T-helper 2 cell (primary cell): ENCODE measurements around the gene ADAMTS19.
"Not testable (repeated sequence)": the region's sequence is repeated elsewhere in the genome, so short reads cannot be mapped to it uniquely, and the experiment has no call there.

ENCODE experiments used
- DNase-seq, 5 experiments: peaks; one replicate each; pipeline versions ENCODE4 v3.0.0 to v3.0.0-alpha.2; 2012 to 2022

The ADAMTS19 gene

DNA sequence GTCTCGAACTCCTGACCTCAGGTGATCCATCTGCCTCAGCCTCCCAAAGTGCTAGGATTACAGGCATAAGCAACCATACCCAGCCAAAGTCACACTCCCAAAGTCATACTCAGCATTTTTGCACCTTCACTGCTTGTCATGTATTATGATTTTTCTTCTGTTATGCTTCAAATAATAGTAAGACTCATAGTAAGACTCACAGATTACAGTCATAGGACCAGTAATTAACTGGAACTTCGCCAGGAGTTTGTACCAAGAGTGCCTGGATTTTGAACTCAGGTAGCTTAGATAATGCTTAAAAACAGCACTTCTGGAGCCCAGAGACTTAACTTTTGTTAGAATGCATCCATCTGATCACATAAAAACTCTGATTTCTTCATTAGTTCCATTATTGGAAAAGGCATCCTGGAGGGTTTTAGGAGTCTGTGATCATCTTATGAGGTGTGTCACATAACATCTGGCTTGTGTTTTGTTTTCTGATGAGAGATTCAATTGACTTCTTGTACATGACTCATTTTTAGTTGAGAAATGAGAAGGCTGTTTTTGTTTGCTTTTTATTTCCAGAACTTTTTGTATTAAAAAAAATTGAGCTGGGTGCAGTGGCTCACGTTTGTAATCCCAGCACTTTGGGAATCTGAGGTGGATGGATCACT lies 131.5 kb downstream of the ADAMTS19 start:
- DNase-seq = no peak

DNA sequence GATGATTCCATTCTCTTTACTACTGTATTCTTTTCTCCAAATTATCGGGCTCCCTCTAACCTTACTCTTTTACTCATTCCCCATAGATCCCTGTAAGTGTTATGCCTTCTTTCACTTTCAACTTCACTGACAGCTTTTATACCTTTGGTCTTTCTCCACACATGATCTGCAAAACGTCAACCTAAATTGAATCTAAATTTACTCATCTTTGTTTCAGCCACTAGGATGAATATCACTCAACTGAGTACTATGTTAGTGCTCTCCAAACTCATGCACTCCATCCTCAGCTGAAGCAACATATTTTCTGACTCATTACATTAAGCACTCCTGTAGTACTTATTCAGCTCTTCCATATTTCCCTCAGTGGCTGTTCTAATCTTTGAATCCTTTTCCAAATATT lies 133.4 kb downstream of the ADAMTS19 start:
- no peak for DNase-seq

DNA sequence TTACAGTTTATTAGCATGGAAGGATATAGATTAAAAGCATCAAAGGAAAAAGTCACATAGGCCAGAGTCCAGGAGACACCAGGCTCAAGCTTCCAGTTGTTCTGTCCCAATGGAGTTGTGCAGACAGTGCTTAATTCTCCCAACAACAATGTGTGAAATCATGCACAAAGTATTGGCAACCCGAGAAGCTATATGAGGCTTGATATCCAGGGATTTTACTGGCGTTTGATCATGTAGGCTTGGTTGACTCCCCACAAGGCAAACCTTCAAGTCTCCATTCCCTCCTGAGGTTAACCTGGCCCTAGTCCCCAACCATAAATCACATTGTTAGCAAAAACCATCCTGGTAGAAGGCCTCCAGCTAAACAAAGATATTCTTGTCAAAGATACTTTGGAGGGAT lies 141.5 kb downstream of the ADAMTS19 start:
- DNase-seq = no peak

DNA sequence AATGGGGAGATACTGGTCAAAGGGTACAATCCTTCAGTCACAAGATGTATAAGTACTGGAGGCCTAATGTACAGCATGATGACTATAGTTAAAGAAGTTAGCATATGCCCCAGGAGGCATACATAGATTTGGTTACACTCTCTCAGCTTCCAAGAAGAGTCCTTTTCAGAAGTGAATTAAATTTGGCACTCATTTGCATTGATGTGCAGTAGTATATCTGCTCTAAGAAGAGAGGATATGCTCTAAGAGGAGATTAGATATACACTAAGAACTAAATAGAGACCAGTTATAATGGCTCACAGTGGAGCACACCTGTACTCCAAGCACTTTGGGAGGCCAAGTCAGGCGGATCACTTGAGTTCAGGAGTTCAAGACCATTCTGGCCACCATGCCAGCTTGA lies 148.3 kb downstream of the ADAMTS19 start:
- no peak for DNase-seq

DNA sequence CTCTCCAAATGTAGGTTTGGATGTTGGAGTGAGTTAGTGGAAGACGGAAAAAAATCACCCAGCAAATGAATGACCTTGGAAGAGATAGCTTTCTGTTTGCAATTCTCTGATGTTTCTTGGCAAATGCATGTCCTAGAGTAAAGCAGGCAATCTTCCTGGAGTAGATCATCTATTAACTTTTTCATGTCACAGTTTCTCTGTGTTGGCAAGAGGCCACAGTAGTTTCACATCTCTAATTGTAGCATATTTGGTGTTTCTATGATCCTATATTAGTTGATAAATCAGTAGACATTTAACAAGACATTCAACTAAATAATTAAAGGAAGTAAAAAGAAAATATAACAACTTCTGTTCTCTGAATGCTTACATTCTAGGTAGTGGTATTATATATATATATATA lies 149.6 kb downstream of the ADAMTS19 start:
- DNase-seq = no peak

DNA sequence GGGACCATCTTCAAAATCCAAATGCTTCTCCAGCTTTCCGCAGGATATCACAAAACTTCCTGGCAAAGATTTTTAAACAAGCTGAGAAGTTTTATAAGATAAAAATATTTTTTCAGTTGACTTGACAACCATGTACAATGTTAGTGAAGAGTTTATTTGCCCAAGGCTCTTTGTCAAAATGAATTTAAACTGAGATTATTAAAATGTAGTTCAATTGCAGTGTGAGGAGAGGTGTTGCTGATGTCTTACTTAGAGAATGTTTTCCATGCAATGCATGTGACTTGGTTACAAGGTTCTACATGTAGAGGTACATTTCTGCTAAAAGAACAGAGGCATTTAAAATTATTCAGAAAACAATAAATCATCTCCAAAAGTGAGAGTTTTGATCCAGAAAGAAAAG lies 156.4 kb downstream of the ADAMTS19 start:
- no peak for DNase-seq

DNA sequence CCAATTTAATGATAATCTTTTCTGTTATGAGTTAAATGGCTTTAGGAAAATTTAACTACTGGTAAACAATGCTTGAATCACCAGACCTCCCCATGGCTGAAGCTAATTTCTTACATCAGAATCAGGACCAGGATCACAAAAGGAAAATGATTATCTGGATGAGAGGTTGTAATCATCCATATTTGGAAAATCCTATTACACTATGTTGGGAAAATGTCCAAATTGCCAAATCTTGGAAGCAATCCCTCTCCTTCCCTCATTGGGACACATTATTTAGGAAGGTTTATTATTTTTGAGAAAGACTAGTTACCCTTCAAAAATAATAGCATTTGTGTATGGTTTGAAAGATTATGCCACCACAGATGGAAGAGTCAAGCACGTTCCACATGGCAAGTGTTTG lies 157.1 kb downstream of the ADAMTS19 start:
- DNase-seq = no peak

DNA sequence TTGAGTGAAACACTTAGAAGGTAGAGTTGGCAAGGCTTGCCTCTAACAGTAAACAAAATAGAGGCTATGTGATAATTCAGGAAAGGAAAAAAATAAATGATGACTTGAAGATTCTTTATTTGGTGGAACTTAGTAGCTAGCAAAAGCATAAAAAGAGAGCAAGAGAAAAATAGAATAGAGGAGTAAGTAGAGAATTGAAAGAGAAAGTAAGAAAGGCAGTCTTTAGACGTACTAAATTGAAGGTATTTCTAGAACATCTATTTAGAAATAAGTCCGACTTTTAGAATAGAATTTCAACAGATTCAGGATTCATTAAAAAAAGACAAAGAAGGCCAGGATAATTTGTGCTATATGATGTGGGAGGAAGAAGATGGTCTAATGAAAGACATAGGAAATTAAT lies 159.7 kb downstream of the ADAMTS19 start:
- DNase-seq = no peak

DNA sequence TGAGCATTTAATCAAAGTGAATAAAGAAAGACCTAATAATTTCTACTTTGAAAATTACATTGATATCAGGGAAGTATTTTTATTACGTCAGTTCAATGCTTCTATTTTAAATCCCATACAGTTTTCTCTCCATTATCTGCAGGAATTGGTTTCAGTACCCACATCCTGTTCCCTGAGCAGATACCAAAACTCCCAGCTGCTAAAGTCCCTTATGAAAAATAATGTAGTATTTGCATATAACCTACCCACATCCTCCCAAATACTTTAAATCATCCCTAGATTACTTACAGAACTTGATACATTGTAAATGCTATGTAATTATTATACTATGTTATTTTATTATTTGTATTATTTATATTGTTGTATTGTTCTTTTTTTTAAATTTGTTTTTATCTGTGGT lies 162.4 kb downstream of the ADAMTS19 start:
- no peak for DNase-seq

DNA sequence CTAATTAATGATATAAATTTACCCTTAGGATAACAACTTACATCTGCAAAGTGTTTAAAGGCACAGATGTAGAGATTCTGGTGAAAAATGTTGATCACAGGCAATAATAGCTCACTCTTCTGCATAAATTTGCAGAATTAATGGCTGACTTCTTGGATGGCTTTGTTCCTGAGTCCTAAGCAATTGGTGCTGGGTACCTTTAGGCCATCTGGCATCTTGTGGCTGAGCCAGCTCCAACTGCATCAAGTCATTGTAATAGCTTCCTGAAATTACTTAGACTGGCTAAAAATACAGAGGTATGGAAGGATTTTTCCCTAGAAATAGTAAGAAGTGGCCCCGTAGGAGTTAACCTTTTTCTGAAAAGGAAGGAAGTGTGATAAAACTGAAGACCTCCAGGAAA lies 169.5 kb downstream of the ADAMTS19 start:
- DNase-seq = no peak

DNA sequence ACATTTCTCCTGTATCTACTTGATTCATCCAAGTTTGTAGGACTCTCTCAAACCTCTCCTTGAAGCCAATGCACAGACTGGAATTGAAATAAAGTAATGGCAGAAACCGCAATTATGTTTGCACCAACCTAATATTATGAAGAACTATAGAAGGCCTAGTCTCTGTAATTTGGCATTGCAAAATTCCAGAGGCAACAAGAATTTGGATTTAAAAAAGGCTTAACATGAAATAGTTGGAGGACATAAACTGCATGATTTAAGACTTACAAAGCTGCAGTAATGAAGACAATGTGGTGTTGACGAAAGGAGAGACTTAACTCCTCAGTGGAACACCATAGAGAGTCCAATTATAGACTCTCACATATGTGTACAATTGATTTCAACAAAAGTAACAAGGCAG lies 170.0 kb downstream of the ADAMTS19 start:
- no peak for DNase-seq

DNA sequence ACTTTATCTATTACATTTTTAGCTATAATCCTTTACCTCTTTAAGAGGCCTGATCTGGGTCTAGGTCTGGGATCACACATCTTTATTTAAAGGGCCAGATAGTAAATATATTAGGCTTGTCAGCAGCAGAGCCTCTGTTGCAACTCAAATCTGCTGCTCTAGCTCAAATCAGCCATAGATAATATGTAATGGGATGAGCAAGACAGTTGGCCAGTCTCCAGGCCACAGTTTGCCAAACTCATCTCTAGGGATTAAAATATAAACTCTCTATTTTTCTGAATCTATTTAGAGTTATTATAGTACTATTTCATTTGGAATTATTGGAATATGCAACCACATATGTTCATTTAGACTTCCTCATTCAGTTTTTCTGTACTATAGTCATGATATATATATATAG lies 171.9 kb downstream of the ADAMTS19 start:
- DNase-seq = no peak

DNA sequence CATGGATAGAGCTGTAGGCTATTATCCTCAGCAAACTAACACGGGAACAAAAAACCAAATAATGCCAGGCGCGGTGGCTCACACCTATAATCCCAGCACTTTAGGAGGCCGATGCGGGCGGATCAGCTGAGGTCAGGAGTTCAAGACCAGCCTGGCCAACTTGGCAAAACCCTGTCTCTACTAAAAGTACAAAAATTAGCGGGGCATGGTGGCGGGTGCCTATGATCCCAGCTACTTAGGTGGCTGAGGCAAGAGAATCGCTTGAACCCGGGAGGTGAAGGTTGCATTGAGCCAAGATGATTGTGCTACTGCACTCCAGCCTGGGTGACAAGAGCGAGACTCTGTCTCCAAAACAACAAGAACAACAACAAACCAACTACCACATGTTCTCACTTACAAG lies 177.4 kb downstream of the ADAMTS19 start:
- DNase-seq = not testable (repeated sequence)

DNA sequence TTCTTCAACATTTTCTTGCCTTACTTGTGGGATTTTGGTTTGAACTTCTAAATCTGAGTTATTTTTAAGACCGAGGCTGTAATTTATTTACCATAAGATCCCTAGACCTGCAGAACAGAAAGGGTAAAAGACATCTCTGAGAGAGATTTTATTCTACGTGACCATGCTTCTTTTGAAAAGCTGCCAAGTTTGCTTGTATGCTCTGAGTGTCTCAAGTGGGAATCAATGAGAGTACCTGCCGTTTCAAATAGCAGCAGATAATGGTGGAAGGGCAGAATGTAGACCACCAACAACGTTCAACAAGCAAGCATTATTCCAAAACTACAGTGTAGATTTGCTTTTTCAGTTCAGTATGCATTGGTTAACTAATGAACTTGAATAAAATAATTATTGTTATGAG lies 179.2 kb downstream of the ADAMTS19 start:
- no peak for DNase-seq

DNA sequence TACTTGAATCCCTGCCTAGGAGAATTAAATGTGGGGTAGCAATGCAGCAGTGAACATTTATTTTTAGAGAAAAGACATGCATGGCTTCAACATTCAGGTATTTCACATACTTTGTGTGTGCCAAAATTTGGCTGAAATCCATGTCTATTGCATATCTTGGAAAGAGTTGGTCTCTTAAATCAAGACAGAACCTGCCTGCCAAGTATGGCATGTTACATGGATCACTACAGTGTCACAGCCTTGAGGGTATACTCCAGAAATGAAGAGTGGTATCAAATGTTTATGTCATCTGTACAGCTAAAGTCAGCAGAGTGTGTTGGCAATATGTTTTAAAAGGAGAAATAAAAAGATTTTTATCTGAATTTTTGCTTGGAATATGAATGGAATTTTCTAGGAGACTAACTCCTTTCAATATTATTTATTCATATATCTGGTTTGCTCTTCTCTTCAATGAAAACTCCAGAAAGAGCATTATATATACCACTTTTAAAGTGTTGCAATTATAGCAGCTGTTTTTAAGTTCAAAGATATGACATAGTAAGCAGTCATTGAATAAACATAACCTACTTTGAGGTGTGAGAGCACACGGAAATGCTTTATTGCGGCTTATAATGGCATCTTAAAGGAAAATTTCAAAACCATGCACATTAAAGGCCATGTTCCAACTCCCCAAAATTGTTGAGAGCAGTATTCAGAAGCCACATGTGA lies 192.4 kb downstream of the ADAMTS19 start:
- DNase-seq = no peak

DNA sequence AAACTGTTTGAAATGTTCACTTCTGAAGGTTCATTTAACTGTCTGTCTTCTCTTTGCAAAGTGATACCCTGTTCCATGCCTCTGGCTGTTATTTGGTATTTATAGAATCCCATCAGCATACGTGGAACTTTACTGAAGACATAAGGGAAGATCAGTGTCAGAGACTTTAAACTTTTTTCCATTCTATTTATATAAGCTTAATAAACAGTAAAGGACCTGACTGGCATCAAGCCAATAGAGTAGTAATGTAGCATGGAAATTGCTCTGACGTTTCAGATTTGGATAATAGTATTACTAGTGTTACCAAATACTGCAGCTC lies 192.9 kb downstream of the ADAMTS19 start:
- no peak for DNase-seq

DNA sequence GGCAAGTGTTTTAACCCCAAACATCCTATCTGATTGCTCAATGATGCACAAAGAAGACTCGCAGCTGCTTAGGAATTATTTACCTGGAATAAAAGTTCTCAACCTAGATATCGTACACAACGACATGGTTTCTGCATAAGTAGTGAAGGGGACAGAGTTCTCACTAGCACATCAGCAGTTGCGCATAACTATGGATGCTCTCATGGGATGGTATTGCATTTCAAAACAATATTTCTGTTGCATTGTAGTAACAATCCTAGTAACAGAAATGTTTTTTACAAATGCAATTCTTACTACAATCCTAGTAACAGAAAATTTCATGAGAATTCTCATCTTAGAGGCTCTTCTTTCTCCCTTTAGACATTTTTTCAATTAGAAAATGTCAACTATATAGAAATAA lies 193.3 kb downstream of the ADAMTS19 start:
- DNase-seq = no peak

DNA sequence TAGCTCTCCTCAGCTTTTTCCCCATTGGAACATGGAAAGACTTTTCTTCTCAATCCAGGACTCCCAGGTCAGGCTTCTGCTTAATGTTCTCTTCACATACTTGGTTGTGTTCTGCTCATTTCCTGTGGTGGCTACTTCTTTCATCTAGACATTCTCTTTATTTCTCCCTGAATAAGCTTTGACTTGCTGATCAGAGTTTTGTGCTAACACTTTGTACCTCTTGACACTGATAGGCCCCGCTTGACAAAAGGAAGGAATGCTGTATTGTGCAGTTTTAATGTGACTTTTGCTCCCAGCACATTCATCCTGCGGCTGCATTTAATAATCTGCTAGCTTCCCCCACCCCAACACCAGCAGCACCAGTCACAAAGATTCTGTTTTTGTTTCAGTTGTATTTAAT lies 196.9 kb downstream of the ADAMTS19 start:
- DNase-seq = no peak

DNA sequence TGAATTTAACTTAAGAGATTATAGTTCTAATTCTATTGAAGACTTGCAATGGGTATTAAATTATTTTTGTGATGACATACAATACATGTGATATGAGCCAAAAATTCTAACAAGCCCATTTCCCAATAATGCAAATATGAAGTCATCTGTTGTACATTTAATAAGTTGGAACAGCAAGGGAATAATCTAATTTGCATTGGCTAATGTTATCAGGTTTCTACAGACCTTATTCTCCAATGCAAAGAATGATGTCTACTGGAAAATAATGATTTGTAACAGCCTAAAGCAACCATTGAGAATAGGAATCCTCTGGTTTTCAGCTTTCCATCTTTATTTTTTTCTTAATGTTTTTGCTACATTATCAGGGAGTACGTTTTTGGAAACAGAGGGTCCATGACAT lies 198.7 kb downstream of the ADAMTS19 start:
- no peak for DNase-seq

DNA sequence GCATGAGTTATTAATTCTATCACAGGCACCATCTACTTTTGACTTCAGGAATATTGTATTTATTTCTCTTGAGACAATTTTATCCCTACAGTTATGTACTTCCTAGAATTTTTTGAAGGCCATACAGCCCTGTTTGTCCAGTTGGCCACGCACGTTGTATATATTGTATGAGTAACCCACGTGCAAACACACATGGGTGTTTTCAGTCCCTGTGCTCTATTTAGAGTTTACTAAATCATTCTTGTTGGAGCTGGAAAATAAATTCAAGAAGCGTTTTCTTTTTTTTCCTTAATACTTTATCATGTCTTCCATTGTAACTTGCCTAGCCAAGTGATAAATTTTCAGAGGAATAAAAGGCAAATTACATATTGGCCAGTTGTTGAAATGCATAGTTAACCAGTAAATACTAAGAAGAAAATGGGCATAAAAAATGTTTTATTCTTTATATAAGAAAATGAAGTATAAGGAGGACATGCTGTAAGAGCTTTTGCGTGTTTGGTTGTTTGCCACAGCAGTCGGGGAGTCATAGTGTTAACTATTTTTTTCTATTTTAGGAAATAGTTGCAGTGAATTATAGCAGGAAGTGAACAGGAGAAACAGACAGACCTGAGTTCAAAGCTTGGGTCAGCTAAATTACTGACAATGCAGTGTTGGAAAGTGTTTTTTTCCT lies 201.4 kb downstream of the ADAMTS19 start:
- no peak for DNase-seq

DNA sequence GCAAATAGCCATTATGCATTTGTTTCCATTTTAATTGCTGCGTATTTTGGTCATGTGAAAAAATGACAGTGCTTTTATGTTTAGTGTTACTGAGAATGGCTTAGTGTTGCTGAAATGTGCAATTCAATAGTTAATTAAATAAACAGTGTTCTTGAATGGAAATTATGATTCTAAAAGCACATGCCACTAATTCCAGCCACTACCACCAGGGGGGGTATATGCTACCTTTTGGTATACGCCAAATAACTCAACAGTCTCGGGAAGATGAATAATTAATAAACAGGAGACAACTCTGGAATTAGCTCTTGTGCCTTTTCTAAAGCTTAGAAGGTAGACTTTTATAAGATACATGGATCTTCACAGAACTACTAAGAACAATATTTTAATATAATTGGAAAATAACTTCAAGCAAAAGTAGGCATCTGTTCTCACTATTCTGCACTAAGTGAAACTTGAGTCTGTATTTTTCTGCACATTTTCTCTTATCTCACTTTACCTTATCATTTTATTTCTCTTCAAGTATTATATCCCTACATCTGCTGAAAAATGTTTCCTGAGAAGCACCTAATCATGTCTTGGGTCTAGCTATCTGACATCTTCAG lies 204.3 kb downstream of the ADAMTS19 start:
- DNase-seq = peak in 2 of 5 experiments; percentile 7 to 21

DNA sequence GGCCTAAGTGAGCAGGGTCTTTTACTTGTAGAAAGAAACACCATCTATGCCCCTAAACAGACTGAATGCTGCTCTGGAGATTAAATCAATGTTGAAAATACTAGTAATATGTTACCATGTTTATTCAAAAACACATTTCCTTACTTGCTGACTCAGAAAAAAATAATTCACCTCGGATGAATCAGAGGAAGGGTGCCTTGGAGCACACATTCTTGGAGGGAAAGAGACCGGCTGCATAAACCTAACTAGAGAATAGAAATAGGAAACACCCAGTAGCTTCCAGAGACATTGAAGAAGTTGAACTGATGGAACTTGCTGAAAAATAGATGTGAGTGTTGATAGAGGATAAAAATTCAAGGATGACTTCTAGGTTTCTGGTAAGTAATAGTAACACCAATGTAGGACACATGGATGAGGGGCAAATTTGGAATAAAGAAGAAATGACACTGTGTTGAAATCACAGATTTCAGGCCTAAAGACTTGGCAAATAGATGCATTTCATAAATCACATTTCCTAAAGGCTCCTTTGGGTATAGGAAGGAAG lies 210.9 kb downstream of the ADAMTS19 start:
- no peak for DNase-seq

DNA sequence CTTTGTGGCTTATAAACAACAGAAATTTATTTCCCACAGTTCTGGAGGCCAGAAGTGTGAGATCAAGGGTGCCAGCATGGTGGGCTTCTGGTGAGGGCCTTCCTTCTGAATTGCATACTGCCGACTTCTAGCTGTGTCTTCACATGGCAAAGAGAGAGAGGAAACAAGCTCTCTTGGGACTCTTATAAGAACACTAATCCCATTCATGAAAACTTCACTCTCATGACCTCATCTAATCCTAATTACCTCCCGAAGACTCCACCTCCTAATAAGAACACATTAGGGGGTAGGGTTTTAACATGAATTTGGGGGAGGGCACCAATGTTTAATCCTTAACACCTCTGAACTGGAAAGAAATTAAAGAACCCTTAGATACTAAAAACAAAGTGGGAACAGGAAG lies 211.9 kb downstream of the ADAMTS19 start:
- no peak for DNase-seq

DNA sequence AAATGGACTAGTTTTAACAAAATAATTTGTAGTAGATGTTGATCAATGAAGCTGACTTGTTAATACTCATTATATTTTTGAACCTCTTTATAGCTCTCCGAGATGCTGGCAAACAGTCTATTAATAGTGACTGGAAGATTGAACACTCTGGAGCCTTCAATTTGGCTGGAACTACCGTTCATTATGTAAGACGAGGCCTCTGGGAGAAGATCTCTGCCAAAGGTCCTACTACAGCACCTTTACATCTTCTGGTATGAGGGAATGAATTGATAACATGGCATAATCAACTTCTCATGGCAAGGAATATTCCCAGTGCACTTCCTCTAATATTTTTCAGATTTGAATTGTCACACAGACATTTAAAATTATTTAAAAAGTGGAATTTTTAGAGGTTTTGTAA lies 219.6 kb downstream of the ADAMTS19 start:
- DNase-seq = no peak
